HuH-7 (cell line): Measurements from ENCODE around the gene TMEM229B.

Source experiments
- DNase-seq: peaks from one replicate; pipeline ENCODE4 v3.0.0; 2011; ENCODE audit warnings: low spot score

TMEM229B gene

GRCh38 chr14:67423424-67423823 lies 65.1 kb downstream of the TMEM229B start:
- no peak for DNase-seq

- DNase-seq = no peak
Observed at GRCh38 chr14:67421356-67422224, 66.9 kb downstream of the TMEM229B start.
